ENCODE results near the gene RNF7. TPM values are rescaled to one million over a fixed set of nuclear protein-coding genes. Genes with fewer than 3 reads are reported as not detected.

The RNF7 gene
- total and polyA plus RNA-seq, 2 of the 4 experiments (the other 2 are of a cell fraction) = 98.7 to 149 TPM

DNA sequence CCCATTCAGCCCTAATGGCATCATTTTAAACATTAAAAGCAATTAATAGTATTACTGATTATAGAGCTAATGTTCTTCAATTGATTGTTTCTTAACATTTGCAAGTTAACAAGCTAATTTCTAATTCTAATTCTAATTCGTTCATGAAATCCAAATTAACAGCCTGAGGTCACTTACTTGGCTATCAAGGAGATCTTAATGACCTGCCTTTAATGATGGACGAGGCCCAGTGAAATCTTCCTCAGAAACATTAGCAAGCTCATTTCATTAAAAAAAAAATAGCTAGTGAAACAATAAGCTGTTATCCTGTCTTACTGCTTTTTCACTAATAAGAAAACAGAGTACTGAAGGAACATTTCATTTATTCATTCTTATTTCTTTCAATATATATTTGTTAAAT, 15.4 kb upstream of the RNF7 start:
- Histone ChIP-seq H2AK5ac (ENCODE audit: low read depth, low read length) (no peak overlapping the region), H2AK9ac (replicated peaks; ENCODE audit: low read depth, low read length, poor library complexity) (no peak overlapping the region), H3K36me3 (ENCODE audit: control insufficient read depth, insufficient read depth, low read length) (no peaks in the 10 kb centered on the region), H3K9me1 (ENCODE audit: insufficient read depth, low read length) (peaks cover 2% of the 10 kb centered on the region; the same call in 1 of the 2 replicates), H2BK5ac (ENCODE audit: low read depth, low read length, poor library complexity, severe bottlenecking) (no peak overlapping the region), H3K23ac (ENCODE audit: low read depth, low read length) (no peak overlapping the region), H2BK120ac (ENCODE audit: low read depth, low read length) (no peak overlapping the region), H3K4me2 (ENCODE audit: low read depth, low read length) (no peak overlapping the region), H3K4me1 (ENCODE audit: control insufficient read depth, insufficient read depth, low read length) (peaks cover 3% of the 10 kb centered on the region; the same call in 1 of the 2 replicates), H3K9me3 (ENCODE audit: control insufficient read depth, insufficient read depth, low read length) (no peaks in the 10 kb centered on the region), H3K18ac (ENCODE audit: low read depth, low read length) (no peak overlapping the region), H2BK15ac (ENCODE audit: low read depth, low read length) (no peak overlapping the region), H2BK20ac (ENCODE audit: low read depth, low read length) (no peak overlapping the region), H3K9ac (ENCODE audit: low read depth, low read length) (no peak overlapping the region), H4K91ac (ENCODE audit: insufficient read depth, low read depth, low read length) (no peak overlapping the region), H3K4me3 (ENCODE audit: insufficient read depth, low read depth, low read length) (no peak overlapping the region), H4K5ac (ENCODE audit: low read depth, low read length) (no peak overlapping the region), H3K56ac (ENCODE audit: extremely low read depth, insufficient read depth, low read length) (no peak overlapping the region), H3K14ac (replicated peaks; ENCODE audit: low read depth, low read length) (no peak overlapping the region), H3K27ac (ENCODE audit: insufficient read depth, low read length) (no peak overlapping the region), H4K8ac (ENCODE audit: low read depth in 2 of 2, low read length in 2 of 2) (no peak overlapping the region), H2AFZ (replicated peaks; ENCODE audit: low read length, poor library complexity) (no peak overlapping the region), H3K79me1 (ENCODE audit: low read depth in 1 of 2, low read length in 2 of 2) (no peaks in the 10 kb centered on the region), H3K27me3 (ENCODE audit: control insufficient read depth, insufficient read depth, low read length) (no peaks in the 10 kb centered on the region), H4K20me1 (ENCODE audit: insufficient read depth, low read length) (no peaks in the 10 kb centered on the region), H3K4ac (ENCODE audit: low read depth, low read length) (no peak overlapping the region)
- ATAC-seq (ENCODE audit: low read depth) = no peak
- ChIA-PET POLR2A (ENCODE audit: unreplicated experiment) (interaction anchor here (1.0 kb wide), 1 partner anchor 12 kb away, joined by 3 read pairs; no protein-coding TSS in a partner anchor), CTCF (no interaction called here)
- no peak for DNase-seq
- in situ Hi-C loops (cut with MboI; ENCODE audit: low sequenced_read_pairs) (no loop called here), dilution Hi-C loops (cut with HindIII; ENCODE audit: low sequenced_read_pairs, unreplicated experiment) (no loop called here), intact Hi-C loops (cut with micrococcal nuclease) (no loop called here)
- TF ChIP-seq BHLHE40 (IDR thresholded peaks at IDR 0.05; ENCODE audit: low read depth, low read length) (no peak), CEBPB (IDR thresholded peaks at IDR 0.05; ENCODE audit: low read depth, low read length) (no peak), CHD1 (IDR thresholded peaks at IDR 0.05; ENCODE audit: low read depth, low read length) (no peak), FOS (IDR thresholded peaks at IDR 0.05; ENCODE audit: low read depth, low read length) (no peak), MXI1 (IDR thresholded peaks at IDR 0.05; ENCODE audit: borderline replicate concordance, low read depth, low read length) (no peak), RCOR1 (IDR thresholded peaks at IDR 0.05; ENCODE audit: insufficient replicate concordance, low read length) (no peak), RAD21 (IDR thresholded peaks at IDR 0.05; ENCODE audit: low read length) (no peak), MAFK (IDR thresholded peaks at IDR 0.05; ENCODE audit: low read depth, low read length) (no peak), SMC3 (IDR thresholded peaks at IDR 0.05; ENCODE audit: low read depth, low read length) (no peak), RFX5 (IDR thresholded peaks at IDR 0.05; ENCODE audit: low read depth, low read length) (no peak), NFE2L2 (IDR thresholded peaks at IDR 0.05; ENCODE audit: low read depth, low read length) (no peak), MAZ (IDR thresholded peaks at IDR 0.05; ENCODE audit: borderline replicate concordance, low read depth, low read length) (no peak), POLR2A (IDR thresholded peaks at IDR 0.05; ENCODE audit: low read depth, low read length) (no peak)
- TF ChIP-seq, protein P1, sequence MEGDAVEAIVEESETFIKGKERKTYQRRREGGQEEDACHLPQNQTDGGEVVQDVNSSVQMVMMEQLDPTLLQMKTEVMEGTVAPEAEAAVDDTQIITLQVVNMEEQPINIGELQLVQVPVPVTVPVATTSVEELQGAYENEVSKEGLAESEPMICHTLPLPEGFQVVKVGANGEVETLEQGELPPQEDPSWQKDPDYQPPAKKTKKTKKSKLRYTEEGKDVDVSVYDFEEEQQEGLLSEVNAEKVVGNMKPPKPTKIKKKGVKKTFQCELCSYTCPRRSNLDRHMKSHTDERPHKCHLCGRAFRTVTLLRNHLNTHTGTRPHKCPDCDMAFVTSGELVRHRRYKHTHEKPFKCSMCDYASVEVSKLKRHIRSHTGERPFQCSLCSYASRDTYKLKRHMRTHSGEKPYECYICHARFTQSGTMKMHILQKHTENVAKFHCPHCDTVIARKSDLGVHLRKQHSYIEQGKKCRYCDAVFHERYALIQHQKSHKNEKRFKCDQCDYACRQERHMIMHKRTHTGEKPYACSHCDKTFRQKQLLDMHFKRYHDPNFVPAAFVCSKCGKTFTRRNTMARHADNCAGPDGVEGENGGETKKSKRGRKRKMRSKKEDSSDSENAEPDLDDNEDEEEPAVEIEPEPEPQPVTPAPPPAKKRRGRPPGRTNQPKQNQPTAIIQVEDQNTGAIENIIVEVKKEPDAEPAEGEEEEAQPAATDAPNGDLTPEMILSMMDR (conservative IDR thresholded peaks at IDR 0.05; ENCODE audit: low read depth, low read length) = no peak
- TF ChIP-seq, protein P2, sequence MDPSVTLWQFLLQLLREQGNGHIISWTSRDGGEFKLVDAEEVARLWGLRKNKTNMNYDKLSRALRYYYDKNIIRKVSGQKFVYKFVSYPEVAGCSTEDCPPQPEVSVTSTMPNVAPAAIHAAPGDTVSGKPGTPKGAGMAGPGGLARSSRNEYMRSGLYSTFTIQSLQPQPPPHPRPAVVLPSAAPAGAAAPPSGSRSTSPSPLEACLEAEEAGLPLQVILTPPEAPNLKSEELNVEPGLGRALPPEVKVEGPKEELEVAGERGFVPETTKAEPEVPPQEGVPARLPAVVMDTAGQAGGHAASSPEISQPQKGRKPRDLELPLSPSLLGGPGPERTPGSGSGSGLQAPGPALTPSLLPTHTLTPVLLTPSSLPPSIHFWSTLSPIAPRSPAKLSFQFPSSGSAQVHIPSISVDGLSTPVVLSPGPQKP (IDR thresholded peaks at IDR 0.05; ENCODE audit: borderline replicate concordance, low read depth, low read length) = no peak
- TF ChIP-seq, protein P3, sequence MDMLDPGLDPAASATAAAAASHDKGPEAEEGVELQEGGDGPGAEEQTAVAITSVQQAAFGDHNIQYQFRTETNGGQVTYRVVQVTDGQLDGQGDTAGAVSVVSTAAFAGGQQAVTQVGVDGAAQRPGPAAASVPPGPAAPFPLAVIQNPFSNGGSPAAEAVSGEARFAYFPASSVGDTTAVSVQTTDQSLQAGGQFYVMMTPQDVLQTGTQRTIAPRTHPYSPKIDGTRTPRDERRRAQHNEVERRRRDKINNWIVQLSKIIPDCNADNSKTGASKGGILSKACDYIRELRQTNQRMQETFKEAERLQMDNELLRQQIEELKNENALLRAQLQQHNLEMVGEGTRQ (IDR thresholded peaks at IDR 0.05; ENCODE audit: low read depth, low read length) = no peak
- BruUV-seq (replicated peaks) = no TSS peak
- WGBS, 2 experiments (ENCODE audit: extremely low coverage in 2 of 2, insufficient read length in 1 of 2) = no CpG with 5 or more reads among the region's 2 CpGs

Measured in IMR-90 (cell line).